ACC112 (cell line): ENCODE data around the gene SEBOX.

Experiments used
- H2AFZ ChIP-seq: fragments of 200-600 bp; sonication (generic); one replicate; pipeline ENCODE4 v1.6.0; 2017; ENCODE audit warnings: antibody characterized with exemption, low read length; ENCODE audit not compliant: unreplicated experiment
- H3K27ac ChIP-seq: fragments of 200-600 bp; sonication (generic); 2 replicates; pipeline ENCODE4 v1.5.1; 2014; ENCODE audit warnings: low read depth, mild to moderate bottlenecking, antibody characterized with exemption, low read length, moderate library complexity
- H3K27me3 ChIP-seq: fragments of 200-600 bp; sonication (generic); 2 replicates; pipeline ENCODE4 v1.6.1; 2014; ENCODE audit warnings: mild to moderate bottlenecking, antibody characterized with exemption, low read length, moderate library complexity, mixed read lengths; ENCODE audit not compliant: insufficient read depth
- H3K36me3 ChIP-seq: fragments of 200-600 bp; sonication (generic); 2 replicates; pipeline ENCODE4 v1.6.1; 2016; ENCODE audit warnings: mild to moderate bottlenecking, antibody characterized with exemption, low read length, moderate library complexity, mixed read lengths; ENCODE audit not compliant: insufficient read depth
- H3K4me1 ChIP-seq: fragments of 200-600 bp; sonication (generic); one replicate; pipeline ENCODE4 v1.6.1; 2016; ENCODE audit warnings: low read length, mixed read lengths; ENCODE audit not compliant: insufficient read depth, unreplicated experiment, control insufficient read depth
- H3K4me3 ChIP-seq: fragments of 200-600 bp; sonication (generic); 2 replicates; pipeline ENCODE4 v1.5.1; 2014; ENCODE audit warnings: mild to moderate bottlenecking, low read depth, low read length
- H3K79me2 ChIP-seq: fragments of 200-600 bp; sonication (generic); one replicate; pipeline ENCODE4 v1.6.0; 2016; ENCODE audit warnings: low read length; ENCODE audit not compliant: control insufficient read depth, unreplicated experiment, insufficient read depth

SEBOX gene

GRCh38 chr17:28392491-28392890, 27.5 kb upstream of the SEBOX start:
- H3K27ac ChIP-seq: no peak overlapping the region
- H2AFZ ChIP-seq: no peak overlapping the region
- H3K79me2 ChIP-seq: no peaks in the 10 kb centered on the region
- H3K36me3 ChIP-seq: peaks cover 6% of the 10 kb centered on the region; the same call in 1 of the 2 replicates
- peaks cover 8% of the 10 kb centered on the region for H3K4me1 ChIP-seq
- H3K4me3 ChIP-seq: no peak overlapping the region
- no peaks in the 10 kb centered on the region for H3K27me3 ChIP-seq

DNA sequence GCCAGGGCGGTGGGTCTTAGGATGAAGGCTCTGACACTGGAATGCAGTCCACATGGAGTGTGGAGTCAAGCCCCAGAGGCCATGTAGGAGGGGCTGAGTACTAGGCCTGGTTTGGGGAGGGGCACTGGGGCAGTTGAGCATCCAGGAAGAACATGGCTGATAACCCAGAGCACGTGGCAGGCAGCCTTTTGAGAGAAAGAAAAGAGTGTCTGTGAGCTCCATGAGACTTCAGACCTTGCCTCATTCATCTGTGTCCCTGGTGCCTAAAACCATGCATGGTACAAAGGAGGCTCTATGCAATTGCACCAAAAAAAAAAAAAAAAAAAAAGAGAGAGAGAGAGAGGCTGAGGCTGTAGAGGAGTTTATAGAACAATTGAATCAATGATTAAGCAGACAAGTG, 26.4 kb upstream of the SEBOX start:
- Histone ChIP-seq H3K36me3 (peaks cover 6% of the 10 kb centered on the region; the same call in 1 of the 2 replicates), H3K4me3 (no peak overlapping the region), H3K79me2 (no peaks in the 10 kb centered on the region), H3K4me1 (peaks cover 8% of the 10 kb centered on the region), H2AFZ (no peak overlapping the region), H3K27ac (no peak overlapping the region), H3K27me3 (no peaks in the 10 kb centered on the region)

DNA sequence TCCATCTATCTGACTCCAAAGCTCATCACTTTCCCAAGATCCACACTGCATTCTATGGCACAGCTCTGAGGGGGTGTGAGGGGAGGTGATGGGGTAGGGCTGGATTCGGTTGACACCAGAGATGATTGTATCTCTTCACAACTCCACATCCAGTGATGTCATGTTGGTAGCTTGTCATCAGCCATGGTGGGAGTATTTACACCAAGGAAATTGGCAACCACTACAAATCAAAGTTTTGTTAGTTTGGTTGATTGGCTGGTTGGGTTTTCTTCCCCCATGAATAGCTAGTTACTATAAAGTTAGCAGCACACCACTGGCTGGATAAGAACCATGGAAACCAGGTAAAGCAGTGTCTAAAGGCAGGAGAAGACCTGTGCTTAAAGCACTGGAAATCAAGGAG, 26.0 kb upstream of the SEBOX start:
- Histone ChIP-seq H3K36me3 (peaks cover 6% of the 10 kb centered on the region; the same call in 1 of the 2 replicates), H3K79me2 (no peaks in the 10 kb centered on the region), H3K4me1 (peaks cover 8% of the 10 kb centered on the region), H3K27me3 (no peaks in the 10 kb centered on the region), H3K27ac (no peak overlapping the region), H2AFZ (no peak overlapping the region), H3K4me3 (no peak overlapping the region)

GRCh38 chr17:28390563-28390962, 25.6 kb upstream of the SEBOX start:
- Histone ChIP-seq H3K4me3 (no peak overlapping the region), H3K79me2 (no peaks in the 10 kb centered on the region), H3K4me1 (peaks cover 8% of the 10 kb centered on the region), H2AFZ (no peak overlapping the region), H3K36me3 (peaks cover 6% of the 10 kb centered on the region; the same call in 1 of the 2 replicates), H3K27me3 (no peaks in the 10 kb centered on the region), H3K27ac (no peak overlapping the region)

DNA sequence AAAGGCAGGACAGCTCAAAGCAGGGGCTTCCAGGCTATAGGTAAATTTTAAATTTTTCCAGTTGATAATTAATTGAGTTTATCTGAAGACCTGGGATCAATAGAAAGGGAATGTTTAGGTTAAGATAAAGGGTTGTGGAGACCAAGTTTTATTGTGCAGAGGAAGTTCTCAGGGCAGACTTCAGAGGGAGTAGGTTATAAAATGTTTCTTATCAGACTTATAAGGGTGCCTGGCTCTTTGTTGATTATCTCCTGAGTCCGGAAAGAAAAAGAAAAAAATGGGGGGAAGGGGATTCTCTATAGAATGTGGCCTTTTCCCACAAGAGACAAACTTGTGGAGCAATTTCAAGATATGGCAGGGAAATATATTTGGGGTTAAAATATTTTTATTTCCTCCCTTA, 25.1 kb upstream of the SEBOX start:
- no peak overlapping the region for H3K27ac ChIP-seq
- H3K36me3 ChIP-seq: peaks cover 6% of the 10 kb centered on the region; the same call in 1 of the 2 replicates
- no peaks in the 10 kb centered on the region for H3K27me3 ChIP-seq
- H3K4me3 ChIP-seq: no peak overlapping the region
- peaks cover 8% of the 10 kb centered on the region for H3K4me1 ChIP-seq
- H2AFZ ChIP-seq: no peak overlapping the region
- no peaks in the 10 kb centered on the region for H3K79me2 ChIP-seq

DNA sequence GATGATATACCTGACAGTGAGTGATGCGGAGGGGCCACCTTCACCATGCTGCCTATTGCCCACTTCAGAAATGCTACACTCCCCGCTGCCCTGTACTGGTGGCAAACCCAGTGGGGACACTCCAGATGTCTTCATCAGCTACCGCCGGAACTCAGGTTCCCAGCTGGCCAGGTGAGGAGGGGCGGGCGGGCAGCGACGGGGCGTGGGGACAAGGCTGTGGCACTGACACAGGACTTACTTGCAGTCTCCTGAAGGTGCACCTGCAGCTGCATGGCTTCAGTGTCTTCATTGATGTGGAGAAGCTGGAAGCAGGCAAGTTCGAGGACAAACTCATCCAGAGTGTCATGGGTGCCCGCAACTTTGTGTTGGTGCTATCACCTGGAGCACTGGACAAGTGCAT, 23.1 kb upstream of the SEBOX start:
- H3K27ac ChIP-seq: no peak overlapping the region
- H3K4me3 ChIP-seq: no peak overlapping the region
- H3K4me1 ChIP-seq: no peaks in the 10 kb centered on the region
- no peaks in the 10 kb centered on the region for H3K27me3 ChIP-seq
- H2AFZ ChIP-seq: no peak overlapping the region
- peaks cover 6% of the 10 kb centered on the region; the same call in 1 of the 2 replicates for H3K36me3 ChIP-seq
- no peaks in the 10 kb centered on the region for H3K79me2 ChIP-seq

DNA sequence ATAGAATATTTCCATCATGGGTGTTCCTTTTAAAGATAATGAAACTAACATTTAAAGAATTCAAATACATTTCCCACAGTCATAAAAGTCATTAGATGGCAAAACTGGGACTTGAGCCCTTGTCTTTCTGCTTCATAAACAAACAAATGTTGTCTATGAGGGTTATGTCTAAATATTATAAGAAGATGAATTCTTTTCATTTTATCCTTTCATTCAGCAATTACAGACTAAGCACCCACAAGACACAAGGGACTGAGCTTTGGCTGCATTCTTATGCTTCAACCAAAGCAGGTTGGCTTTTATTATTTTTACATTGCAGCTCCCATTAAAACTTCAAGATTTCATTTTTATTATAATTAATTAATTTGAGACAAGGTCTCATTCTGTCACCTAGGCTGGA, 21.4 kb upstream of the SEBOX start:
- no peak overlapping the region for H3K4me3 ChIP-seq

DNA sequence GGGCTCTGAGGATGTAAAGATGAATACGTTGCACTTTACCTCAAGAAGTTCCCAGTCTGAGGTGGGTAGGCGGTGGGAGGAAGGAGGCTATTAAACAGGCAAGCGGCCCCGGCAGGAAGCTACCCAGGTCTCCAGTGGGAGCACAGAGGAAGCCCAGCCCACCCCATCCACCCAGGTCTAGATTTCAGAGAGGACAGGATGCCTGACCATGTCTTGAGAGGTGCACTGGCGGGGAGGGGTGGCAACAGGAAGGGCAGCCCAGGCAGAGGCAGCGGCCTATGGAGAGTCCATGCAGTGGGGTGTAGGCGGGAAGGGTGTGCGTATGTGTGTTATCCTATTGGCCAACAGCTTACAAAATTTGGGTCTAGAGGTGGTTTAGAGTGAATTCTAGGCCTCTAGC, 20.4 kb upstream of the SEBOX start:
- Histone ChIP-seq H2AFZ (no peak overlapping the region), H3K27ac (no peak overlapping the region), H3K27me3 (no peaks in the 10 kb centered on the region), H3K36me3 (no peaks in the 10 kb centered on the region), H3K4me1 (no peaks in the 10 kb centered on the region), H3K4me3 (no peak overlapping the region), H3K79me2 (no peaks in the 10 kb centered on the region)

More for the DNA sequence above, 21.4 kb upstream of the SEBOX start:
- Histone ChIP-seq H3K27ac (no peak overlapping the region), H3K4me1 (no peaks in the 10 kb centered on the region), H2AFZ (no peak overlapping the region), H3K27me3 (no peaks in the 10 kb centered on the region), H3K79me2 (no peaks in the 10 kb centered on the region), H3K36me3 (peaks cover 6% of the 10 kb centered on the region; the same call in 1 of the 2 replicates)

- Histone ChIP-seq H3K4me3 (no peak overlapping the region), H3K27ac (no peak overlapping the region)
Measured at GRCh38 chr17:28385037-28385400, 20.0 kb upstream of the SEBOX start.

DNA sequence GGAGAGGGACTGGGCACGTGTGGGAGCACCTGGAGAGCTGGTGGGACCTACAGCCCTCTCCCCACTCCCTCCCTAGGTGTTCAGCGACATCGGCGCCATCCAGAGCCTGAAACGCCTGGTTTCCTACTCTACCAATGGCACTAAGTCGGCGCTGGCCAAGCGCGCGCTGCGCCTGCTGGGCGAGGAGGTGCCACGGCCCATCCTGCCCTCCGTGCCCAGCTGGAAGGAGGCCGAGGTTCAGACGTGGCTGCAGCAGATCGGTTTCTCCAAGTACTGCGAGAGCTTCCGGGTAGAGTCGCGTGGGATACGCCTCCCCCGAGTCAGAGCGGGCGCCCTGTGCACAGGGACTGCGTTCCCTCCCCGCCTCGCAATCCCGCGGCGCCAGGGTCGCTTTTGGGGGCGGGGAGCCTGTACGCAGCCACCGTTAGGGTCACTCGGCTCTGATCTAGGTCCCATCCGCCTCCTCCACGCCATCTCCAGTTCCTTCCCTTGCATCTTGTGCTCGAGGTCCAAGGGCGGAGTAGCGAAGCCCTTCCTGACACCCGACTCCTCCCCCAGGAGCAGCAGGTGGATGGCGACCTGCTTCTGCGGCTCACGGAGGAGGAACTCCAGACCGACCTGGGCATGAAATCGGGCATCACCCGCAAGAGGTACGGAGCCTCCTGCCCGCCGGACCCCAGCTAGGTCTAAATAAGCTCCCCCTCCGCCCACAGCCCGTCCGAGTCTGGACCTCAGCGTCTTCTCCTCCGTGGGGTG, 19.5 kb upstream of the SEBOX start:
- Histone ChIP-seq H3K79me2 (no peaks in the 10 kb centered on the region), H3K27me3 (no peaks in the 10 kb centered on the region), H3K4me3 (no peak overlapping the region), H3K4me1 (no peaks in the 10 kb centered on the region), H2AFZ (no peak overlapping the region), H3K27ac (no peak overlapping the region), H3K36me3 (no peaks in the 10 kb centered on the region)

More at GRCh38 chr17:28385037-28385400, 20.0 kb upstream of the SEBOX start:
- no peaks in the 10 kb centered on the region for H3K36me3 ChIP-seq
- H3K27me3 ChIP-seq: no peaks in the 10 kb centered on the region
- no peaks in the 10 kb centered on the region for H3K79me2 ChIP-seq
- no peaks in the 10 kb centered on the region for H3K4me1 ChIP-seq
- H2AFZ ChIP-seq: no peak overlapping the region

DNA sequence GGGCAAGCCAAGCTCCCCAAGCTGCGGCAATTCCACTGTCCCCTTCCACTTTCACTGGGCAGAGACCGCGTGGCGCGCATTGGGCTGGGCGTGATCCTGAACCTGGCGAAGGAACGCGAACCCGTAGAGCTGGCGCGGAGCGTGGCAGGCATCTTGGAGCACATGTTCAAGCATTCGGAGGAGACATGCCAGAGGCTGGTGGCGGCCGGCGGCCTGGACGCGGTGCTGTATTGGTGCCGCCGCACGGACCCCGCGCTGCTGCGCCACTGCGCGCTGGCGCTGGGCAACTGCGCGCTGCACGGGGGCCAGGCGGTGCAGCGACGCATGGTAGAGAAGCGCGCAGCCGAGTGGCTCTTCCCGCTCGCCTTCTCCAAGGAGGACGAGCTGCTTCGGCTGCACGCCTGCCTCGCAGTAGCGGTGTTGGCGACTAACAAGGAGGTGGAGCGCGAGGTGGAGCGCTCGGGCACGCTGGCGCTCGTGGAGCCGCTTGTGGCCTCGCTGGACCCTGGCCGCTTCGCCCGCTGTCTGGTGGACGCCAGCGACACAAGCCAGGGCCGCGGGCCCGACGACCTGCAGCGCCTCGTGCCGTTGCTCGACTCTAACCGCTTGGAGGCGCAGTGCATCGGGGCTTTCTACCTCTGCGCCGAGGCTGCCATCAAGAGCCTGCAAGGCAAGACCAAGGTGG, 16.3 kb upstream of the SEBOX start:
- H3K27ac ChIP-seq: no peak overlapping the region

More for the DNA sequence above, 16.3 kb upstream of the SEBOX start:
- H3K27me3 ChIP-seq: no peaks in the 10 kb centered on the region
- H3K4me1 ChIP-seq: no peaks in the 10 kb centered on the region
- no peaks in the 10 kb centered on the region for H3K36me3 ChIP-seq
- H3K79me2 ChIP-seq: no peaks in the 10 kb centered on the region
- H2AFZ ChIP-seq: no peak overlapping the region
- H3K4me3 ChIP-seq: no peak overlapping the region
